GM12801 (cell line): ENCODE results near the gene TTLL10.

Experiments
- CTCF ChIP-seq: IDR thresholded peaks from one replicate; pipeline ENCODE4 v1.5.1; 2011; ENCODE audit warnings: control low read depth; ENCODE audit not compliant: insufficient read length; ENCODE audit errors: extremely low read depth

The TTLL10 gene

DNA sequence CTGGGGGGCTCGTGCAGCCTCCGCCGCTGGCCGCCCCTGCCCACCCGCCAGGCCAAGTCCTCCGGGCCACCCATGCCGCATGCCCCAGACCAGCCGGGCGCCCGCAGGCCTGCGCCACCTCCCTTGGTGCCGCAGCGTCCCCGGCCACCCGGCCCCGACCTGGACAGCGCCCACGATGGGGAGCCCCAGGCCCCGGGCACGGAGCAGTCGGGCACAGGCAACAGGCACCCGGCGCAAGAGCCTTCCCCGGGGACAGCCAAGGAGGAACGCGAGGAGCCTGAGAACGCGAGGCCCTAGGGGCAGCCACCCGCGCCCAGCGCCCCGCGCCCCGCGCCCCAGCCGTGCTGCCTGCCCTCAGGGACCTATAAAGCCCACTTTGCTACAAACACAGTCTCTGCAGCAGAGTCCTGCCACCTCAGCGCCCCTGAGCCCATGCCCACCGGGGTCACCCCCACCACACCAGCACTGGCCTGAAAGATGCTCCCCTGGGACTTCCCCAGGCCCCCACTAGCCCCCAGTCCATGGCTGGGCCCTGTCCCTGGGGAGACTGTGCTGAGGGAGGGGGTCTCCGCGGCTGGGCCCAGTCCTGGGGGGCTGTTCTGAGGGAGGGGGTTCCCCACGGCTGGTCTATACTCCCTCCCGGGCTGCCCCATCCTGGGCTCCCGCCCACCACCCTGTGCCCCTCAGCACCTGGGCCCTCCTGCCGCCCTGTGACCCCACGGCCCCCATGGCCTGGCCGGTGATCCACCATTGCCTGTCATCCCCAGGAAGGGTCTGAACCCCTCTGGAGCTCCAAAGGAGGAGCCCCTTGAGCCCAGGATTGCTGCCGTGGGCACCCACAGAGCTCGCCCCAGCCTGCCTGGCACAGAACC lies 24.1 kb downstream of the TTLL10 start:
- no peak for TF ChIP-seq CTCF

DNA sequence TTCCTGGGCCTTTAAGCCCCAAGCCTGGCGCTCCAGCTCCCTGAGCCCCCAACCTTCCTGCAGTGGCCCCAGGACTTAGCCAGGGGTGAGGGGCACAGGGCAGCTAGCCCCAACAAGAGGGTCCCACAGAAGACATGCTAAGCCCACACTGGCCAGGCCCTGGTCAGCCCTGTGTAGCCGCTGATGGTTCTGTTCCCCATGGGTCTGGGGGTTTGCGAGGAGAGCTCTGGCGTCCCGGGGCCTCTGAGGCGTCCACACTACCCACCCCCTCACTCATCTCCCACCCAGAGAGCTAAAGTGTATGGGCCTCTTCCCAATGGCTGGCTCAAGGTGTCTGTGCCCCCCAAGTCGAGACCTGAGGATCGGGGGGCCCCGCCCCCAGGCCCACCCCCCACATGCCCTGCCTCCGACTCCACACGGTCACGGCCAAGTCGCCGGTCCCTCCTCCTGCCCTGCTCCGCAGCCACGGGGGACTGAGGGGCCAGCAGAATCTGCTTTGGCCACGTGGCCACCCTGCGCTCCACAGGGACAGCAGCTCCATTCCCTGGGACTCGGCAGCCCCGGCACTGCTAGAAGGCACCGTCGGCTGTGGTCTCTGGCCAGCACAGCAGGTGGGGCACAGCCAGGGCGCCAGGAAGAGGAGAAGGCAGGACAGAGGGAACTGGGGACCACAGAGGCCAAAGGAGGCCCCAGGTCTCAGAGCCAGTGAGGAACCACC lies 24.9 kb downstream of the TTLL10 start:
- TF ChIP-seq CTCF: no peak

DNA sequence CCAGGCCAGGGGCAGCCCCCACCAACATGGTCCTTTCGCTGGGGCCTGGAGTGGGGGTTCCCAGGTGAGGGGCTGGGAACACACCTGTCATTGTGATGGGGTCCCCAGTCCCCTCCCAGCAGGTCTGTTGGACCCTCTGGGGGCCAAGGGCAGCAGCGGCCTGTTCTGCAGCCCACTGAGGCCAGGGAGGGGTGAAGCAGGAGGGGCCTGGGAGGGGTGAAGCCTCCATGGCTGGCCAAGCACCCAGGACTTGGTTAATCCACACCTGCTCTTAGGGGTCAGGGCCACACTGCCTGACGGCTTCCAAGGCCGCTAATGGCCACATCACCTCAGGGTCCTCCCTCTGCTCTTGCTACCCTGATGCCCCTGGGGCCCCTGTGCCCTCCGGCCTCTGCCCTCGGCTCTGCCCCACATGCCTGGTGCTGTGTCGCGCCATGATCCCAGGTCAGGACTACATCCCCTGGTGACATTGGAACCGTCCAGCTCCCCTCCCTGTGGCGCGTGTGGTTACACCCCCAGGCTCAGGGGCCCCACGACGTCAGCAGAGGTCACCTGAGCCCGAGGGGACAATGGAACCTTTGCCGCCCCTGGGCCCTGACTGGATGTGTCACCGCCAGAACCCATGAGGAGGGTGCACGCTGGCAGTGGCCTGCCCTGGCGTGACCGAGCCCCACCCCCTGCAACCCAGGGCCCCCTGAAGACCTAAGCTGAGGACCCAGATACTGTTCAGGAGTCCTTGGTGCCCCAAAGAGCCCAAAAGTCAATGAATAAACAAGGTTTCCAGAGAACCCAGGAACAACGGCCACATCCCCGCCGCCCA lies 25.7 kb downstream of the TTLL10 start:
- no peak for TF ChIP-seq CTCF

DNA sequence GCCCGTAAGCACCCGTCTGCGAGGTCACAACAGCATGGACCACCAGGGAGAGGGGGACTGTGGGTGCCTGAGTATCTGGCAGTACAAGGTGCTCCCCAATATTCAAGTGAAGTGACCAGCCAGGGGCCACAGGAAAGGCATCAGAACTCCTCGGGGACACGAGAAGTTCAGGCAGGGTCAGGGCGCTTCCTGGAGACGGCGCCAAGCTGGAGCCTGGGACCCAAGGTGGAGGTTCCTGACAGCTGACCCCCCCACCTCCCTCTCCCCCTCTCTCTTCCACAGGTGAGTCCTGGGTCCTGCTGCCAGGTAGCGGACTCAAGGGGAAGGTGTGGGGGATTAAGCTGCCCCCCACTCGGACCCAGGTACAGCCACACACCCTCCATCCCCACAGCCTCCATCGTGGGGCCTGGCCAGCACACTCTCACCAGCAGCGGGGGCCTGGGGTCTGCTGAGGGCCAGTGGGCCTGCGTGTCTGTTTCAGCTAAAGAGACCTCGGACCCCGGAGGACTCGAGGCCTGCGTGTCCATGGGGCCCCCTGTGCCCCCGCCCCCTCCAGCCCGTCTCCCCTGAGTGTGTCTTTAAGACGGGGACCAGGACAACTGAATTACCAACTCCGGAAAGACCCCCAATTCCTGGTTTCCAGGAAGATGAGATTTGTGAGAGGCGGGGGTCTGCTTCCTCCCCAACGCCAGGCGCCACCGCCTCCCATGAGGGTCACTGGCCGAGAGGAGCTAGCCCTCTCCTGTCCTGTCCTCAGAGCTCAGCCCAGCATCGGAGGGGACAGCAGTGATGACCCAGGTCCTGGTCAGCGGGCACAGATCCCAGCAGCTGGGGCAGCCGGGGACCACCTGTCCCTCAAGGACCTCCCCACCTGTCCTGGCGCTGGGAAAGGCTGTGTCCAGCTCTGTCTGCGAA lies 26.5 kb downstream of the TTLL10 start:
- no peak for TF ChIP-seq CTCF

DNA sequence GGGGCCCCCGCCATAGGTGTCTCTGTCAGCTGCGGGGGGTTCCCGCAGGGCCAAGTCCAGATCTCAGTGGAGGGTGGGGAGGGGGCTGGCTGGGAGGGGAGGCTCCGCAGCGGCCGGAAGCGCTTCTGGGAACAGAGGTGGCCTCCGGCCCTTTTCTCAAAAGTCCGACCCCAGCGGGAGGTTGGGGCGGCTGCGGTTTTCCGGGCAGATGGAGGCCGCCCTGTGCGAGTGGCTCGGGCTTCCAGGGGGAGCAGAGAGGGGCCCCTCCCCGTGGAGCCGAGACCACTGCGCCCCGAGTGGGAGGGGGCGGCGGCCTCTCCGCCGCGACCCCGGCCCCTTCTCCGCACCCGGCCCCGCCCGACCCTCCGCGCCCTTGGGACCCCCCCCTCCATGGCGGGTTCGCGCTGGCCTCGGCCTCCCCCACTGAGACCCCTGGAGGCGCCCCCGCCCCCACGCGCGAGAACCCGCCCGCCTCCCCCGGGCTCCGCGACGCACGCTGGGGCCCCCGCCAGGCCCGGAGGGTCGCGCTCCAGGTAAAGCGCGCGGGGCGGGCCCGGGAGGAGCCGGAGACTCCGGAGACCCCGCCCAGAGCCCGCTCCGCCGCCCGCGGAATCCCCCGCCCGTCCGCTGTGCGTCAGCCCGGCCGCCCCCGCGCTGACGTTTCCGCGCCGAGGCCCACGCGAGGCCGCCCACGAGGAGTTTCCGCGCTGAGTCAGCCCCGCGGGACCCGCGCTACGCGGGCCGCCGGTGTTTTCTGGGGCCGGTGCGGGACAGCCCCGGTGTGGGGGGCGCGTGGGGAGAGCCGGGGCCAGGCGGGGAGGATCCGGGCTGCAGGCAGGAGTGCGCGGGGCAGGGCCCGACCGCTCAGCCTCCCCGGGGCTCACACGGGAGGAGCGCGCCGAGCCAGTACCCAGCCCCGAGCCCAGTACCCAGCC lies 27.5 kb downstream of the TTLL10 start:
- no peak for TF ChIP-seq CTCF

- no peak for TF ChIP-seq CTCF
Observed at GRCh38 chr1:1202831-1203560, 29.3 kb downstream of the TTLL10 start.
